IMR-90 (cell line): Measurements from ENCODE around the gene PINLYP. TPM values are rescaled to one million over a fixed set of nuclear protein-coding genes. Genes with fewer than 3 reads are reported as not detected.

ENCODE experiments used
- ATAC-seq: fragments of 200-7000 bp; cut with Tn5 transposase; 2 replicates; pipeline ENCODE4 v1.9.1; 2020; ENCODE audit warnings: low read depth, mild to moderate bottlenecking, moderate library complexity
- BruUV-seq: library from RNA; stranded (reverse); fragments of 400-500 nt; replicated peaks from 2 replicates; lab custom pipeline; 2021; lab: Mats Ljungman, UMichigan
- CTCF ChIA-PET: fragments of 300-600 bp; formaldehyde crosslinking; extraction: SDS; loops from one replicate; lab custom pipeline; 2021; ENCODE audit warnings: antibody characterized with exemption; lab: Yijun Ruan, JAX
- POLR2A ChIA-PET: fragments of 300-600 bp; sonication (Branson Sonifier 250); formaldehyde crosslinking; loops from one replicate; lab custom pipeline; 2022; ENCODE audit warnings: antibody characterized with exemption; ENCODE audit not compliant: unreplicated experiment; lab: Charles Lee
- DNase-seq: peaks from one replicate; pipeline ENCODE4 v3.0.0; 2013
- H2AFZ ChIP-seq: replicated peaks from 2 replicates; pipeline ENCODE3; 2013; ENCODE audit warnings: low read length, mild to moderate bottlenecking; ENCODE audit not compliant: poor library complexity
- H2AK5ac ChIP-seq: 2 replicates; pipeline ENCODE4 v1.6.1; 2013; ENCODE audit warnings: low read depth, low read length, inconsistent platforms
- H2AK9ac ChIP-seq: replicated peaks from 2 replicates; pipeline ENCODE3; 2013; ENCODE audit warnings: mild to moderate bottlenecking, low read depth, low read length, moderate library complexity; ENCODE audit not compliant: poor library complexity
- H2BK120ac ChIP-seq: 2 replicates; pipeline ENCODE4 v1.6.1; 2013; ENCODE audit warnings: low read depth, low read length, inconsistent platforms
- H2BK15ac ChIP-seq: 3 replicates; pipeline ENCODE4 v1.6.1; 2013; ENCODE audit warnings: low read depth, low read length, inconsistent platforms
- H2BK20ac ChIP-seq: 2 replicates; pipeline ENCODE4 v1.6.1; 2013; ENCODE audit warnings: low read depth, mild to moderate bottlenecking, inconsistent platforms, low read length, moderate library complexity
- H2BK5ac ChIP-seq: 2 replicates; pipeline ENCODE4 v1.6.1; 2013; ENCODE audit warnings: mild to moderate bottlenecking, low read depth, low read length, inconsistent platforms; ENCODE audit not compliant: poor library complexity, severe bottlenecking
- H3K14ac ChIP-seq: replicated peaks from 2 replicates; pipeline ENCODE4 v1.6.1; 2013; ENCODE audit warnings: low read depth, low read length, inconsistent platforms
- H3K18ac ChIP-seq: 2 replicates; pipeline ENCODE4 v1.6.1; 2013; ENCODE audit warnings: low read depth, low read length, control low read depth
- H3K23ac ChIP-seq: 2 replicates; pipeline ENCODE4 v1.6.1; 2013; ENCODE audit warnings: low read depth, low read length, inconsistent platforms
- H3K27ac ChIP-seq: 2 replicates; pipeline ENCODE4 v1.5.1; 2013; ENCODE audit warnings: mild to moderate bottlenecking, control low read depth, low read length; ENCODE audit not compliant: insufficient read depth
- H3K27me3 ChIP-seq: 2 replicates; pipeline ENCODE4 v1.6.1; 2013; ENCODE audit warnings: low read length; ENCODE audit not compliant: control insufficient read depth, insufficient read depth
- H3K36me3 ChIP-seq: 2 replicates; pipeline ENCODE4 v1.6.1; 2013; ENCODE audit warnings: low read length, mixed read lengths; ENCODE audit not compliant: control insufficient read depth, insufficient read depth
- H3K4ac ChIP-seq: 2 replicates; pipeline ENCODE4 v1.6.1; 2013; ENCODE audit warnings: low read depth, low read length, inconsistent platforms
- H3K4me1 ChIP-seq: 2 replicates; pipeline ENCODE4 v1.6.1; 2013; ENCODE audit warnings: low read length, mixed read lengths; ENCODE audit not compliant: control insufficient read depth, insufficient read depth
- H3K4me2 ChIP-seq: 2 replicates; pipeline ENCODE4 v1.6.1; 2013; ENCODE audit warnings: low read depth, mild to moderate bottlenecking, control low read depth, low read length, moderate library complexity
- H3K4me3 ChIP-seq: 2 replicates; pipeline ENCODE4 v1.5.1; 2013; ENCODE audit warnings: low read depth, mild to moderate bottlenecking, control low read depth, low read length, moderate library complexity; ENCODE audit not compliant: insufficient read depth
- H3K56ac ChIP-seq: 2 replicates; pipeline ENCODE4 v1.6.1; 2013; ENCODE audit warnings: low read length, inconsistent platforms; ENCODE audit not compliant: insufficient read depth; ENCODE audit errors: extremely low read depth
- H3K79me1 ChIP-seq, 2 experiments: 2 replicates each; pipeline ENCODE4 v1.6.1; 2013; ENCODE audit warnings: low read length in 2 of 2, inconsistent platforms in 1 of 2, low read depth in 1 of 2
- H3K9ac ChIP-seq: 2 replicates; pipeline ENCODE4 v1.6.1; 2013; ENCODE audit warnings: low read depth, low read length, control low read depth
- H3K9me1 ChIP-seq: 2 replicates; pipeline ENCODE4 v1.6.1; 2013; ENCODE audit warnings: low read length, inconsistent platforms; ENCODE audit not compliant: insufficient read depth
- H3K9me3 ChIP-seq: 2 replicates; pipeline ENCODE4 v1.6.1; 2013; ENCODE audit warnings: low read length; ENCODE audit not compliant: control insufficient read depth, insufficient read depth
- H4K20me1 ChIP-seq: 2 replicates; pipeline ENCODE4 v1.6.1; 2013; ENCODE audit warnings: low read length, inconsistent platforms; ENCODE audit not compliant: insufficient read depth
- H4K5ac ChIP-seq: 2 replicates; pipeline ENCODE4 v1.6.1; 2013; ENCODE audit warnings: mild to moderate bottlenecking, low read depth, low read length, control low read depth
- H4K8ac ChIP-seq, 2 experiments: 2 replicates each; pipeline ENCODE4 v1.6.1; 2013; ENCODE audit warnings: low read depth in 2 of 2, low read length in 2 of 2, control low read depth in 1 of 2, inconsistent platforms in 1 of 2
- H4K91ac ChIP-seq: 2 replicates; pipeline ENCODE4 v1.6.1; 2013; ENCODE audit warnings: low read depth, low read length, inconsistent platforms; ENCODE audit not compliant: insufficient read depth
- CTCF ChIP-seq: conservative IDR thresholded peaks from 2 replicates; pipeline ENCODE4 v1.5.1; 2012; ENCODE audit warnings: mild to moderate bottlenecking, low read depth, low read length, improper control_type of control experiment
- FOS ChIP-seq: fragments of 150-350 bp; IDR thresholded peaks from 2 replicates; pipeline ENCODE4 v1.6.1; 2016; ENCODE audit warnings: low read depth, low read length
- MAFK ChIP-seq: IDR thresholded peaks from 2 replicates; pipeline ENCODE4 v1.6.1; 2012; ENCODE audit warnings: low read depth, low read length, improper control_type of control experiment
- MAZ ChIP-seq: IDR thresholded peaks from 2 replicates; pipeline ENCODE4 v1.6.1; 2012; ENCODE audit warnings: low read depth, mild to moderate bottlenecking, low read length, improper control_type of control experiment, moderate library complexity, borderline replicate concordance
- MXI1 ChIP-seq: IDR thresholded peaks from 2 replicates; pipeline ENCODE4 v1.6.1; 2012; ENCODE audit warnings: low read depth, mild to moderate bottlenecking, low read length, moderate library complexity, borderline replicate concordance
- NFE2L2 ChIP-seq: fragments of 150-350 bp; IDR thresholded peaks from 2 replicates; pipeline ENCODE4 v1.6.1; 2016; ENCODE audit warnings: low read depth, mild to moderate bottlenecking, low read length
- POLR2A ChIP-seq: IDR thresholded peaks from 2 replicates; pipeline ENCODE4 v1.6.1; 2012; ENCODE audit warnings: mild to moderate bottlenecking, low read depth, low read length
- RAD21 ChIP-seq: IDR thresholded peaks from 2 replicates; pipeline ENCODE4 v1.6.1; 2012; ENCODE audit warnings: low read length, improper control_type of control experiment
- WGBS, 2 experiments: methylation state at CpG; one replicate each; pipeline versions ENCODE4 v1.1.5 to v1.1.7; 2013; ENCODE audit warnings: missing lambda C conversion rate in 2 of 2; ENCODE audit not compliant: insufficient read length in 1 of 2; ENCODE audit errors: extremely low coverage in 2 of 2; 5-methylcytosine and 5-hydroxymethylcytosine counted together
- dilution Hi-C: fragments of 300-500 bp; cut with HindIII; formaldehyde crosslinking; loops from one replicate; pipeline ENCODE4 v1.14.3; 2018; ENCODE audit warnings: low sequenced_read_pairs; ENCODE audit not compliant: unreplicated experiment
- in situ Hi-C: fragments of 300-500 bp; cut with MboI; formaldehyde crosslinking; loops from 3 replicates; pipeline ENCODE4 v1.14.3; 2019; ENCODE audit warnings: low sequenced_read_pairs, inconsistent platforms, mixed read lengths
- intact Hi-C: fragments of 100-400 bp; cut with micrococcal nuclease; formaldehyde crosslinking; loops from 2 replicates; pipeline ENCODE4 v1.10.0; 2022
- polyA plus RNA-seq, 3 experiments: library from polyadenylated mRNA; depleted of rRNA; stranded (reverse); fragments of >200 nt; gene quantifications; 2 replicates each; pipeline ENCODE4 v1.2.3, GENCODE V29; 2012; ENCODE audit warnings: low replicate concordance in 1 of 3
- total RNA-seq: library from RNA; depleted of rRNA; stranded (reverse); fragments of >200 nt; gene quantifications from 2 replicates; pipeline ENCODE4 v1.2.3, GENCODE V29; 2012

Gene PINLYP
- total and polyA plus RNA-seq, 2 of the 4 experiments (the other 2 are of a cell fraction), result 0.54 to 1.4 TPM

DNA sequence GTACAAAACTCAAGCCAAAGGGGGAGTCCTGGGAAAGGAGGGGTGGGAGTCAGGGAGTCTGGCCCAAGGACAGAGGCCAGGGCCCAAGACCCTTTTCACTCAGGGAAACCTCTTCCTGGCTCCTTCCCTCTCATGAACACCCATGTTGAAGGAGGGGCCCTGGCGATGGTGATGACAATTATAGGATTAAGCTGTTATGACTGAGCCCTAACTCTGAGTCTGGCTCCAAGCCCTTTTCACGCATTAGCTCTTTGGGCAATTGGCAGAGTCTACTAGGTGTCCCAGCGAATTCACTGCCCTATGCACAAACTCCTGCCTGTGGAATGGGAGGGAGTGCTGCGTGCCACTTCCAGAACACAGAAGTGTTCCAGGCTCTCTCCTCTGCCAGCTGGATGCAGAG, 21.9 kb upstream of the PINLYP start:
- Histone ChIP-seq H3K18ac (no peak overlapping the region), H2BK120ac (no peak overlapping the region), H4K91ac (no peak overlapping the region), H3K23ac (no peak overlapping the region), H2BK20ac (no peak overlapping the region), H2BK5ac (no peak overlapping the region), H2BK15ac (no peak overlapping the region), H3K79me1 (peaks cover 7 to 9% of the 10 kb centered on the region in 2 experiments; a peak in 3 of 4 replicates), H3K4ac (no peak overlapping the region), H3K4me3 (no peak overlapping the region), H3K9me1 (no peaks in the 10 kb centered on the region), H3K9ac (no peak overlapping the region), H3K4me2 (no peak overlapping the region), H2AK9ac (no peak overlapping the region), H3K4me1 (peaks cover 2% of the 10 kb centered on the region; the same call in 1 of the 2 replicates), H3K14ac (no peak overlapping the region), H3K56ac (no peak overlapping the region), H3K27ac (no peak overlapping the region), H4K8ac (no peak overlapping the region), H2AFZ (no peak overlapping the region), H2AK5ac (no peak overlapping the region), H4K20me1 (no peaks in the 10 kb centered on the region), H3K9me3 (no peaks in the 10 kb centered on the region), H4K5ac (no peak overlapping the region), H3K36me3 (peaks cover 31% of the 10 kb centered on the region), H3K27me3 (no peaks in the 10 kb centered on the region)
- dilution Hi-C loops, result no loop called here
- ChIA-PET POLR2A (no interaction called here), CTCF (interaction anchor here (2.8 kb wide), 1 partner anchor 18 kb away, joined by 15 read pairs; no protein-coding TSS in a partner anchor)
- WGBS, 2 experiments, result 80% methylated on average over 1 of the region's 4 CpGs; no CpG with 5 or more reads in 1 of the 2 experiments
- in situ Hi-C loops, result loop anchor here (5.0 kb wide), 1 partner anchor 99 kb away; no protein-coding TSS in a partner anchor
- DNase-seq (no peak), ATAC-seq (no peak)
- TF ChIP-seq MAFK (no peak), MXI1 (no peak), RAD21 (no peak), POLR2A (no peak), CTCF (no peak), FOS (no peak), MAZ (no peak), NFE2L2 (no peak)
- no TSS peak for BruUV-seq
- intact Hi-C loops, result no loop called here
